IMR-90 (cell line): Measurements from ENCODE around the gene XRCC4. TPM values are rescaled to one million over a fixed set of nuclear protein-coding genes. Genes with fewer than 3 reads are reported as not detected.

Source experiments
- ATAC-seq: fragments of 200-7000 bp; cut with Tn5 transposase; 2 replicates; pipeline ENCODE4 v1.9.1; 2020; ENCODE audit warnings: low read depth, mild to moderate bottlenecking, moderate library complexity
- BruUV-seq: library from RNA; stranded (reverse); fragments of 400-500 nt; replicated peaks from 2 replicates; lab custom pipeline; 2021; lab: Mats Ljungman, UMichigan
- CTCF ChIA-PET: fragments of 300-600 bp; formaldehyde crosslinking; extraction: SDS; loops from one replicate; lab custom pipeline; 2021; ENCODE audit warnings: antibody characterized with exemption; lab: Yijun Ruan, JAX
- POLR2A ChIA-PET: fragments of 300-600 bp; sonication (Branson Sonifier 250); formaldehyde crosslinking; loops from one replicate; lab custom pipeline; 2022; ENCODE audit warnings: antibody characterized with exemption; ENCODE audit not compliant: unreplicated experiment; lab: Charles Lee
- DNase-seq: peaks from one replicate; pipeline ENCODE4 v3.0.0; 2013
- H2AFZ ChIP-seq: replicated peaks from 2 replicates; pipeline ENCODE3; 2013; ENCODE audit warnings: low read length, mild to moderate bottlenecking; ENCODE audit not compliant: poor library complexity
- H2AK5ac ChIP-seq: 2 replicates; pipeline ENCODE4 v1.6.1; 2013; ENCODE audit warnings: low read depth, low read length, inconsistent platforms
- H2AK9ac ChIP-seq: replicated peaks from 2 replicates; pipeline ENCODE3; 2013; ENCODE audit warnings: mild to moderate bottlenecking, low read depth, low read length, moderate library complexity; ENCODE audit not compliant: poor library complexity
- H2BK120ac ChIP-seq: 2 replicates; pipeline ENCODE4 v1.6.1; 2013; ENCODE audit warnings: low read depth, low read length, inconsistent platforms
- H2BK15ac ChIP-seq: 3 replicates; pipeline ENCODE4 v1.6.1; 2013; ENCODE audit warnings: low read depth, low read length, inconsistent platforms
- H2BK20ac ChIP-seq: 2 replicates; pipeline ENCODE4 v1.6.1; 2013; ENCODE audit warnings: low read depth, mild to moderate bottlenecking, inconsistent platforms, low read length, moderate library complexity
- H2BK5ac ChIP-seq: 2 replicates; pipeline ENCODE4 v1.6.1; 2013; ENCODE audit warnings: mild to moderate bottlenecking, low read depth, low read length, inconsistent platforms; ENCODE audit not compliant: poor library complexity, severe bottlenecking
- H3K14ac ChIP-seq: replicated peaks from 2 replicates; pipeline ENCODE4 v1.6.1; 2013; ENCODE audit warnings: low read depth, low read length, inconsistent platforms
- H3K18ac ChIP-seq: 2 replicates; pipeline ENCODE4 v1.6.1; 2013; ENCODE audit warnings: low read depth, low read length, control low read depth
- H3K23ac ChIP-seq: 2 replicates; pipeline ENCODE4 v1.6.1; 2013; ENCODE audit warnings: low read depth, low read length, inconsistent platforms
- H3K27ac ChIP-seq: 2 replicates; pipeline ENCODE4 v1.5.1; 2013; ENCODE audit warnings: mild to moderate bottlenecking, control low read depth, low read length; ENCODE audit not compliant: insufficient read depth
- H3K27me3 ChIP-seq: 2 replicates; pipeline ENCODE4 v1.6.1; 2013; ENCODE audit warnings: low read length; ENCODE audit not compliant: control insufficient read depth, insufficient read depth
- H3K36me3 ChIP-seq: 2 replicates; pipeline ENCODE4 v1.6.1; 2013; ENCODE audit warnings: low read length, mixed read lengths; ENCODE audit not compliant: control insufficient read depth, insufficient read depth
- H3K4ac ChIP-seq: 2 replicates; pipeline ENCODE4 v1.6.1; 2013; ENCODE audit warnings: low read depth, low read length, inconsistent platforms
- H3K4me1 ChIP-seq: 2 replicates; pipeline ENCODE4 v1.6.1; 2013; ENCODE audit warnings: low read length, mixed read lengths; ENCODE audit not compliant: control insufficient read depth, insufficient read depth
- H3K4me2 ChIP-seq: 2 replicates; pipeline ENCODE4 v1.6.1; 2013; ENCODE audit warnings: low read depth, mild to moderate bottlenecking, control low read depth, low read length, moderate library complexity
- H3K4me3 ChIP-seq: 2 replicates; pipeline ENCODE4 v1.5.1; 2013; ENCODE audit warnings: low read depth, mild to moderate bottlenecking, control low read depth, low read length, moderate library complexity; ENCODE audit not compliant: insufficient read depth
- H3K56ac ChIP-seq: 2 replicates; pipeline ENCODE4 v1.6.1; 2013; ENCODE audit warnings: low read length, inconsistent platforms; ENCODE audit not compliant: insufficient read depth; ENCODE audit errors: extremely low read depth
- H3K79me1 ChIP-seq, 2 experiments: 2 replicates each; pipeline ENCODE4 v1.6.1; 2013; ENCODE audit warnings: low read length in 2 of 2, inconsistent platforms in 1 of 2, low read depth in 1 of 2
- H3K9ac ChIP-seq: 2 replicates; pipeline ENCODE4 v1.6.1; 2013; ENCODE audit warnings: low read depth, low read length, control low read depth
- H3K9me1 ChIP-seq: 2 replicates; pipeline ENCODE4 v1.6.1; 2013; ENCODE audit warnings: low read length, inconsistent platforms; ENCODE audit not compliant: insufficient read depth
- H3K9me3 ChIP-seq: 2 replicates; pipeline ENCODE4 v1.6.1; 2013; ENCODE audit warnings: low read length; ENCODE audit not compliant: control insufficient read depth, insufficient read depth
- H4K20me1 ChIP-seq: 2 replicates; pipeline ENCODE4 v1.6.1; 2013; ENCODE audit warnings: low read length, inconsistent platforms; ENCODE audit not compliant: insufficient read depth
- H4K5ac ChIP-seq: 2 replicates; pipeline ENCODE4 v1.6.1; 2013; ENCODE audit warnings: mild to moderate bottlenecking, low read depth, low read length, control low read depth
- H4K8ac ChIP-seq, 2 experiments: 2 replicates each; pipeline ENCODE4 v1.6.1; 2013; ENCODE audit warnings: low read depth in 2 of 2, low read length in 2 of 2, control low read depth in 1 of 2, inconsistent platforms in 1 of 2
- H4K91ac ChIP-seq: 2 replicates; pipeline ENCODE4 v1.6.1; 2013; ENCODE audit warnings: low read depth, low read length, inconsistent platforms; ENCODE audit not compliant: insufficient read depth
- BHLHE40 ChIP-seq: fragments of 150-350 bp; IDR thresholded peaks from 2 replicates; pipeline ENCODE4 v1.6.1; 2016; ENCODE audit warnings: mild to moderate bottlenecking, low read depth, low read length
- CEBPB ChIP-seq: IDR thresholded peaks from 2 replicates; pipeline ENCODE4 v1.6.1; 2012; ENCODE audit warnings: low read depth, low read length, improper control_type of control experiment
- CHD1 ChIP-seq: IDR thresholded peaks from 2 replicates; pipeline ENCODE4 v1.6.1; 2012; ENCODE audit warnings: low read depth, low read length, improper control_type of control experiment
- CTCF ChIP-seq: conservative IDR thresholded peaks from 2 replicates; pipeline ENCODE4 v1.5.1; 2012; ENCODE audit warnings: mild to moderate bottlenecking, low read depth, low read length, improper control_type of control experiment
- ELK1 ChIP-seq: fragments of 150-350 bp; IDR thresholded peaks from 2 replicates; pipeline ENCODE4 v1.6.1; 2016; ENCODE audit warnings: low read depth, mild to moderate bottlenecking, low read length, moderate library complexity, borderline replicate concordance
- FOS ChIP-seq: fragments of 150-350 bp; IDR thresholded peaks from 2 replicates; pipeline ENCODE4 v1.6.1; 2016; ENCODE audit warnings: low read depth, low read length
- MAFK ChIP-seq: IDR thresholded peaks from 2 replicates; pipeline ENCODE4 v1.6.1; 2012; ENCODE audit warnings: low read depth, low read length, improper control_type of control experiment
- MAZ ChIP-seq: IDR thresholded peaks from 2 replicates; pipeline ENCODE4 v1.6.1; 2012; ENCODE audit warnings: low read depth, mild to moderate bottlenecking, low read length, improper control_type of control experiment, moderate library complexity, borderline replicate concordance
- MXI1 ChIP-seq: IDR thresholded peaks from 2 replicates; pipeline ENCODE4 v1.6.1; 2012; ENCODE audit warnings: low read depth, mild to moderate bottlenecking, low read length, moderate library complexity, borderline replicate concordance
- NFE2L2 ChIP-seq: fragments of 150-350 bp; IDR thresholded peaks from 2 replicates; pipeline ENCODE4 v1.6.1; 2016; ENCODE audit warnings: low read depth, mild to moderate bottlenecking, low read length
- POLR2A ChIP-seq: IDR thresholded peaks from 2 replicates; pipeline ENCODE4 v1.6.1; 2012; ENCODE audit warnings: mild to moderate bottlenecking, low read depth, low read length
- RAD21 ChIP-seq: IDR thresholded peaks from 2 replicates; pipeline ENCODE4 v1.6.1; 2012; ENCODE audit warnings: low read length, improper control_type of control experiment
- RCOR1 ChIP-seq: IDR thresholded peaks from 2 replicates; pipeline ENCODE4 v1.6.1; 2012; ENCODE audit warnings: mild to moderate bottlenecking, low read length, improper control_type of control experiment; ENCODE audit not compliant: insufficient replicate concordance
- RFX5 ChIP-seq: IDR thresholded peaks from 2 replicates; pipeline ENCODE4 v1.8.0; 2012; ENCODE audit warnings: low read depth, mild to moderate bottlenecking, low read length, moderate library complexity
- SMC3 ChIP-seq: fragments of 150-350 bp; IDR thresholded peaks from 2 replicates; pipeline ENCODE4 v1.6.1; 2016; ENCODE audit warnings: low read depth, mild to moderate bottlenecking, antibody characterized with exemption, low read length, moderate library complexity
- WGBS, 2 experiments: methylation state at CpG; one replicate each; pipeline versions ENCODE4 v1.1.5 to v1.1.7; 2013; ENCODE audit warnings: missing lambda C conversion rate in 2 of 2; ENCODE audit not compliant: insufficient read length in 1 of 2; ENCODE audit errors: extremely low coverage in 2 of 2; 5-methylcytosine and 5-hydroxymethylcytosine counted together
- dilution Hi-C: fragments of 300-500 bp; cut with HindIII; formaldehyde crosslinking; loops from one replicate; pipeline ENCODE4 v1.14.3; 2018; ENCODE audit warnings: low sequenced_read_pairs; ENCODE audit not compliant: unreplicated experiment
- in situ Hi-C: fragments of 300-500 bp; cut with MboI; formaldehyde crosslinking; loops from 3 replicates; pipeline ENCODE4 v1.14.3; 2019; ENCODE audit warnings: low sequenced_read_pairs, inconsistent platforms, mixed read lengths
- intact Hi-C: fragments of 100-400 bp; cut with micrococcal nuclease; formaldehyde crosslinking; loops from 2 replicates; pipeline ENCODE4 v1.10.0; 2022
- polyA plus RNA-seq, 3 experiments: library from polyadenylated mRNA; depleted of rRNA; stranded (reverse); fragments of >200 nt; gene quantifications; 2 replicates each; pipeline ENCODE4 v1.2.3, GENCODE V29; 2012; ENCODE audit warnings: low replicate concordance in 1 of 3
- total RNA-seq: library from RNA; depleted of rRNA; stranded (reverse); fragments of >200 nt; gene quantifications from 2 replicates; pipeline ENCODE4 v1.2.3, GENCODE V29; 2012
- TF ChIP-seq, protein P1 (sequence below): fragments of 150-350 bp; IDR thresholded peaks from 2 replicates; pipeline ENCODE4 v1.6.1; 2017; ENCODE audit warnings: mild to moderate bottlenecking, antibody characterized with exemption, low read length, low read depth

XRCC4 gene
- total and polyA plus RNA-seq, 2 of the 4 experiments (the other 2 are of a cell fraction) = 3.5 to 4.7 TPM

DNA sequence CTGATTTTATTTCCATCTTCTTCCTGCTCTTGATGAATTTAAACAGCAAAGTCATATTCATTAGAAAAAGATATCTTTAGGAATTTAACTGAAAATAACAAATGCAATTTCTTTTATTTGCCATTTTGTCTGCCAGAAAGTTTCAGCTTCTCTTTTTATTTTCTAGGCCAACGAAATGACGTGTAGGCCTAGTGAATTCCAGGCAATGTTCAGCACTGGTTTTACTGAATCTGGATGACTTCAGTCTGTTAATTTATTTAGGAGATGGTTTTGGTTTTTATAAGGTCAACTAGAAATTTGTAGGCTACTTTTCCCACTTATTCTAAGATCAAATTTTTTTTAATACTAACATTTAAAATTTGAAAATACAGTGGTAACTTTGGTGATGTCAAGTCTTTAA is 265.1 kb downstream of the XRCC4 start:
- no peaks in the 10 kb centered on the region for H3K79me1 ChIP-seq
- H2AK9ac ChIP-seq = no peak overlapping the region
- no peaks in the 10 kb centered on the region for H3K9me1 ChIP-seq
- ChIA-PET CTCF (no interaction called here), POLR2A (no interaction called here)
- TF ChIP-seq CTCF (no peak), MAFK (no peak), RAD21 (no peak), MXI1 (no peak), POLR2A (no peak), NFE2L2 (no peak), RFX5 (no peak), SMC3 (no peak), CEBPB (no peak), RCOR1 (no peak), MAZ (no peak), BHLHE40 (no peak), FOS (no peak), ELK1 (no peak), CHD1 (no peak)
- TF ChIP-seq, protein P1, sequence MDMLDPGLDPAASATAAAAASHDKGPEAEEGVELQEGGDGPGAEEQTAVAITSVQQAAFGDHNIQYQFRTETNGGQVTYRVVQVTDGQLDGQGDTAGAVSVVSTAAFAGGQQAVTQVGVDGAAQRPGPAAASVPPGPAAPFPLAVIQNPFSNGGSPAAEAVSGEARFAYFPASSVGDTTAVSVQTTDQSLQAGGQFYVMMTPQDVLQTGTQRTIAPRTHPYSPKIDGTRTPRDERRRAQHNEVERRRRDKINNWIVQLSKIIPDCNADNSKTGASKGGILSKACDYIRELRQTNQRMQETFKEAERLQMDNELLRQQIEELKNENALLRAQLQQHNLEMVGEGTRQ = no peak
- dilution Hi-C loops = no loop called here
- H3K18ac ChIP-seq = no peak overlapping the region
- no peak overlapping the region for H2BK120ac ChIP-seq
- H2AFZ ChIP-seq = no peak overlapping the region
- no peaks in the 10 kb centered on the region for H3K27me3 ChIP-seq
- H4K5ac ChIP-seq = no peak overlapping the region
- no peaks in the 10 kb centered on the region for H3K4me1 ChIP-seq
- no peak for DNase-seq
- no peak overlapping the region for H4K8ac ChIP-seq
- no peak overlapping the region for H2BK15ac ChIP-seq
- no peak overlapping the region for H3K14ac ChIP-seq
- H3K9me3 ChIP-seq = peaks cover 1% of the 10 kb centered on the region; the same call in 1 of the 2 replicates
- H3K4me3 ChIP-seq = no peak overlapping the region
- in situ Hi-C loops = no loop called here
- H3K56ac ChIP-seq = no peak overlapping the region
- no peaks in the 10 kb centered on the region for H3K36me3 ChIP-seq
- intact Hi-C loops = no loop called here
- H3K23ac ChIP-seq = no peak overlapping the region
- H2BK5ac ChIP-seq = no peak overlapping the region
- no peak overlapping the region for H3K9ac ChIP-seq
- no TSS peak for BruUV-seq
- no peak overlapping the region for H2BK20ac ChIP-seq
- no CpG with 5 or more reads among the region's 2 CpGs for WGBS, 2 experiments
- H3K27ac ChIP-seq = no peak overlapping the region
- H4K20me1 ChIP-seq = no peaks in the 10 kb centered on the region
- no peak overlapping the region for H3K4ac ChIP-seq
- no peak overlapping the region for H3K4me2 ChIP-seq
- ATAC-seq = no peak
- no peak overlapping the region for H2AK5ac ChIP-seq
- no peak overlapping the region for H4K91ac ChIP-seq
